ENCODE data around the gene GPC3. TPM values are rescaled to one million over a fixed set of nuclear protein-coding genes. Genes with fewer than 3 reads are reported as not detected.

GPC3 gene
- total RNA-seq, 1 experiment from 2014 or later: 0.24 TPM

DNA sequence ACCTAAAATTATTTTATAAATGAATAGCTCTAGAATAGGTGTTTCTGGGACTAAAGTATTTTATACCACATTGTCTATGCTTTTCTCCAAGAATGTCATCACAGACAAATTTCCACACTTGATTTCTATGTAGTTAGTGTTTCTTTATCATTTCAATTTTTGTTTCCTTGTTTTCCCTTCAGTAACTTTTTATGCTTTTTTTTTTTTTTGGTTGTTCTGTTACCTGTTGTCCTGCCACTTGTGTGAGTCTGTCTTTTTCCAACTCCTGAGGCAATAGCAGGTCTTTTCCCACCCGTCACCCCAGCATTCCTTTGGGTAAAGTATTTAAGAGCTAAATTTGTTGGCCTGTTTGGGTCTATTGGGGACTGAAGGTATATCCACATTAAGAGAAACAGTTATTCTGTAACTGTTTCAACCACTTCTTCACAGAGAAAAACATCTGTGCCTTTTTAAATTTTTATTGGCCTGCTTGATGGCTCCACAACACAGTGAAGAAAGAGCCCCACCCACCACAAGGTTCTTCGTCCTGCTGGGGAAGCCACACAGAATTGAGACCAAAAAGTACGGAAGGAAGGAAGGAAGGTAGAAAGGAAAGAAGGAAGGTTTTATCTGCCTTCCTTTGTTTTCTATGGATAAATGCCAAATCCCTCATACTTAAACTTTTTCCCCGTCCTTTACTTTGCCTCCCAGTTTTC, 17.7 kb upstream of the GPC3 start:
- TF ChIP-seq EZH2 (IDR thresholded peaks at IDR 0.05; ENCODE audit: borderline replicate concordance, low read depth, low read length, poor library complexity, severe bottlenecking): no peak
- TF ChIP-seq, protein P1, sequence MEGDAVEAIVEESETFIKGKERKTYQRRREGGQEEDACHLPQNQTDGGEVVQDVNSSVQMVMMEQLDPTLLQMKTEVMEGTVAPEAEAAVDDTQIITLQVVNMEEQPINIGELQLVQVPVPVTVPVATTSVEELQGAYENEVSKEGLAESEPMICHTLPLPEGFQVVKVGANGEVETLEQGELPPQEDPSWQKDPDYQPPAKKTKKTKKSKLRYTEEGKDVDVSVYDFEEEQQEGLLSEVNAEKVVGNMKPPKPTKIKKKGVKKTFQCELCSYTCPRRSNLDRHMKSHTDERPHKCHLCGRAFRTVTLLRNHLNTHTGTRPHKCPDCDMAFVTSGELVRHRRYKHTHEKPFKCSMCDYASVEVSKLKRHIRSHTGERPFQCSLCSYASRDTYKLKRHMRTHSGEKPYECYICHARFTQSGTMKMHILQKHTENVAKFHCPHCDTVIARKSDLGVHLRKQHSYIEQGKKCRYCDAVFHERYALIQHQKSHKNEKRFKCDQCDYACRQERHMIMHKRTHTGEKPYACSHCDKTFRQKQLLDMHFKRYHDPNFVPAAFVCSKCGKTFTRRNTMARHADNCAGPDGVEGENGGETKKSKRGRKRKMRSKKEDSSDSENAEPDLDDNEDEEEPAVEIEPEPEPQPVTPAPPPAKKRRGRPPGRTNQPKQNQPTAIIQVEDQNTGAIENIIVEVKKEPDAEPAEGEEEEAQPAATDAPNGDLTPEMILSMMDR (conservative IDR thresholded peaks at IDR 0.05; ENCODE audit: low read depth, low read length): no peak
- H3K4me1 ChIP-seq (ENCODE audit: insufficient read depth, low read length, poor library complexity, severe bottlenecking): no peaks in the 10 kb centered on the region
- no peaks in the 10 kb centered on the region for H3K36me3 ChIP-seq (ENCODE audit: insufficient read depth, low read length, poor library complexity, severe bottlenecking)
- CTCF ChIA-PET: no interaction called here
- no peaks in the 10 kb centered on the region for H3K27me3 ChIP-seq (replicated peaks; ENCODE audit: insufficient read depth, low read depth, low read length, poor library complexity)
- intact Hi-C loops (cut with micrococcal nuclease; ENCODE audit: unreplicated experiment): no loop called here
- no peak overlapping the region for H3K27ac ChIP-seq (ENCODE audit: low read depth, low read length, poor library complexity, severe bottlenecking)
- no peak overlapping the region for H3K4me3 ChIP-seq (ENCODE audit: low read depth, low read length, poor library complexity, severe bottlenecking)
- H3K9me3 ChIP-seq (ENCODE audit: low read depth, low read length, poor library complexity, severe bottlenecking): no peaks in the 10 kb centered on the region
- BruUV-seq (replicated peaks): no TSS peak
- DNase-seq (ENCODE audit: low spot score): no peak
- POLR2A ChIA-PET (ENCODE audit: low non-redundant PET): no interaction called here

DNA sequence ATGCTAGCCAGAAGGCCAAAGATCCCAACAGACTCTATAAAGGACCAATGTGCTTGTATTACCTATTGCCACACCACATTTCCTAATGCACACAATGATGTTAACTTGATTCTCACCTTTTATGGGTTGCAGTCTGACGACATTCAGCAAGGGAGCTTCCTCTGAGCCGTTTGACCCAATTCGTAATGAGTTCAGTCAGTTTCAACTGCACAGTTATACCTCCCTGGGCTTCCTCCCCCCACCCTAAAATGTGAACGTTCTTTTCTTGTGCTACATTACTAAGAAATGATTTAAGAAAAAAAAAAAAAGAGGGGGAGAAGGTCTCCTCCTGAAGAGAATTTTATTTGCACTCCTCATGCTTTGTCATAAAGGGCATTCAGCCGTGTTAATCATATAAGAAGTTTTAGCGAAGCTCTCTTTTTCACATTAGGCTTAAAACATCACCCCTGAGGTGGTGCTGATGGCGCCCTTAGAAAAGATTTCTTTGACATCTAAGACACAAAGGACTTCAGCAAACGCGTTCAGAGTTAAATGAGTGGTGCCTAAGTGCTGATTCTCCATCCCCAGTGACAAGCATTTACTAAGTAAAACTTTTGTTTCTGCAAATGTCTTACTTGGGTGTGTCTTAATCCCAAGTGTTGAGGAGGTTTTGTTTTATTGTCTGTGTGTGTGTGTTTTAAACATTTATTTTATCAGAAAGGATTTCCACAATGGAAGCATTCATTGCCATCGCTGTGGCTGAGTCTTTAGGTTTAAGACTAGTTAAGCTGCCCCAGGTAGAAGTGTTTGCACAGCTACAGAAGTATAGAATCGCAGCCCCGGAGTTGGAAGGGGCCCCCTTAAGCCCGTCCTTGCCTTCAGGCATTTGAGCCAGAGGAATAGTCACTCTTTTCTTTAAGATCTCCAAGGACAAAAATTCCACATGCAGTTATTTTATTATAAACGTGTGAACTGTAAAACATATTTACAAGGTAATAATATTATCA, 15.2 kb upstream of the GPC3 start:
- Histone ChIP-seq H3K27me3 (replicated peaks; ENCODE audit: insufficient read depth, low read depth, low read length, poor library complexity) (peaks cover 3% of the 10 kb centered on the region), H3K9me3 (ENCODE audit: low read depth, low read length, poor library complexity, severe bottlenecking) (no peaks in the 10 kb centered on the region), H3K27ac (ENCODE audit: low read depth, low read length, poor library complexity, severe bottlenecking) (no peak overlapping the region), H3K4me1 (ENCODE audit: insufficient read depth, low read length, poor library complexity, severe bottlenecking) (no peaks in the 10 kb centered on the region), H3K4me3 (ENCODE audit: low read depth, low read length, poor library complexity, severe bottlenecking) (no peak overlapping the region), H3K36me3 (ENCODE audit: insufficient read depth, low read length, poor library complexity, severe bottlenecking) (no peaks in the 10 kb centered on the region)
- TF ChIP-seq EZH2 (IDR thresholded peaks at IDR 0.05; ENCODE audit: borderline replicate concordance, low read depth, low read length, poor library complexity, severe bottlenecking): no peak
- TF ChIP-seq, protein P1 (conservative IDR thresholded peaks at IDR 0.05; ENCODE audit: low read depth, low read length): no peak
- no peak for DNase-seq (ENCODE audit: low spot score)
- intact Hi-C loops (cut with micrococcal nuclease; ENCODE audit: unreplicated experiment): no loop called here
- no TSS peak for BruUV-seq (replicated peaks)
- ChIA-PET POLR2A (ENCODE audit: low non-redundant PET) (no interaction called here), CTCF (no interaction called here)

DNA sequence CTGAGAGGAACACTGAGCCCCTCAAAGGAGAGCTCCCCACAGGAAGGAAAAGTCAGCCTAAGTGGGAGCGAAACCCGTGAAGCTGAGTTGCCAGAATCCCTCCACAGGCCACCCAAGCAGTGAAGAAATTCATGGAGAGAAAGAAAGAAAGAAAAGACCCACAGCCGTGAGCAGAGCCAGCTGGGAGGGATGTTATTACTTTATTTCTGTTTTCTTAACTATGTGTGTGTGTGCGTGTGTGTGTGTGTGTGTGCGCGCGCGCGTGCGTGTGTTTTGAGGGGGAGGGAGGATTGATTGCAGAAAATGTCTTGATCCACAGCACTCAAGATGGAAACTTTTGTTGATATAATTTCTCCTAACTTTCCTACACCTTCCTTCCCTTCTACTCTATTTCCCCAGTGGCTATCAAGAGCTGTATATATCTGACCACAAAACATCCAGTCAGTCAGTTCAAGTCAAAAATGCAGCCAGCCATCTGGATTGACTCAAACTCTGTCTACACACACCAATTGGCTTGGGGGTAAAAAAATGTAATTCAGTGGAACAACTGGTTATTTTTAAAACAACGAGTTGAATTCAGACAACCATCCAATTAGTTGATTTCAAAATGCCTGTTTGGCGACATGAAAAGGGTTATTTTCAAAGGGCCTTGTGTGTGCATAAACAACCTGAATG, 13.8 kb upstream of the GPC3 start:
- H3K9me3 ChIP-seq (ENCODE audit: low read depth, low read length, poor library complexity, severe bottlenecking): no peaks in the 10 kb centered on the region
- no peak overlapping the region for H3K4me3 ChIP-seq (ENCODE audit: low read depth, low read length, poor library complexity, severe bottlenecking)
- DNase-seq (ENCODE audit: low spot score): no peak
- BruUV-seq (replicated peaks): no TSS peak
- no peak for TF ChIP-seq EZH2 (IDR thresholded peaks at IDR 0.05; ENCODE audit: borderline replicate concordance, low read depth, low read length, poor library complexity, severe bottlenecking)
- TF ChIP-seq, protein P1 (conservative IDR thresholded peaks at IDR 0.05; ENCODE audit: low read depth, low read length): no peak
- H3K27me3 ChIP-seq (replicated peaks; ENCODE audit: insufficient read depth, low read depth, low read length, poor library complexity): peaks cover 3% of the 10 kb centered on the region
- H3K36me3 ChIP-seq (ENCODE audit: insufficient read depth, low read length, poor library complexity, severe bottlenecking): no peaks in the 10 kb centered on the region
- no peaks in the 10 kb centered on the region for H3K4me1 ChIP-seq (ENCODE audit: insufficient read depth, low read length, poor library complexity, severe bottlenecking)
- CTCF ChIA-PET: no interaction called here
- H3K27ac ChIP-seq (ENCODE audit: low read depth, low read length, poor library complexity, severe bottlenecking): no peak overlapping the region
- intact Hi-C loops (cut with micrococcal nuclease; ENCODE audit: unreplicated experiment): no loop called here
- POLR2A ChIA-PET (ENCODE audit: low non-redundant PET): no interaction called here
